PC-3 (cell line): ENCODE measurements around the gene NCBP3. TPM values are rescaled to one million over a fixed set of nuclear protein-coding genes. Genes with fewer than 3 reads are reported as not detected.

Experiments
- ATAC-seq: fragments of 200-7000 bp; cut with Tn5 transposase; 2 replicates; pipeline ENCODE4 v1.9.1; 2020; ENCODE audit warnings: mild to moderate bottlenecking, moderate library complexity
- BruUV-seq: library from RNA; stranded (reverse); fragments of 400-500 nt; replicated peaks from 2 replicates; lab custom pipeline; 2021; lab: Mats Ljungman, UMichigan
- CTCF ChIA-PET: fragments of 300-600 bp; sonication (Branson Sonifier 250); formaldehyde crosslinking; loops from one replicate; lab custom pipeline; 2022; ENCODE audit warnings: antibody characterized with exemption; lab: Charles Lee
- POLR2A ChIA-PET: fragments of 300-600 bp; sonication (Branson Sonifier 250); formaldehyde crosslinking; loops from one replicate; lab custom pipeline; 2022; ENCODE audit warnings: antibody characterized with exemption; ENCODE audit not compliant: unreplicated experiment; lab: Charles Lee
- DNase-seq: peaks from one replicate; pipeline ENCODE4 v3.0.0-alpha.2; 2015
- H2AFZ ChIP-seq: fragments of 300-600 bp; sonication (generic); 2 replicates; pipeline ENCODE4 v1.6.0; 2016; ENCODE audit warnings: antibody characterized with exemption, low read length
- H3F3A ChIP-seq: fragments of 300-600 bp; sonication (generic); one replicate; pipeline ENCODE4 v1.6.0; 2017; ENCODE audit warnings: antibody characterized with exemption, low read length, control low read depth, mild to moderate bottlenecking; ENCODE audit not compliant: unreplicated experiment
- H3K27ac ChIP-seq: fragments of 300-600 bp; sonication (generic); 2 replicates; pipeline ENCODE4 v1.5.1; 2016; ENCODE audit warnings: mild to moderate bottlenecking, low read length
- H3K27me3 ChIP-seq: fragments of 300-600 bp; sonication (generic); 2 replicates; pipeline ENCODE4 v1.6.1; 2016; ENCODE audit warnings: low read length, mixed read lengths
- H3K36me3 ChIP-seq: fragments of 300-600 bp; sonication (generic); 2 replicates; pipeline ENCODE4 v1.6.1; 2016; ENCODE audit warnings: low read depth, mixed run types, low read length, mixed read lengths
- H3K4me1 ChIP-seq: fragments of 300-600 bp; sonication (generic); 2 replicates; pipeline ENCODE4 v1.5.1; 2016; ENCODE audit warnings: low read length; ENCODE audit not compliant: insufficient read depth
- H3K4me2 ChIP-seq: fragments of 300-600 bp; sonication (generic); 2 replicates; pipeline ENCODE4 v1.6.0; 2016; ENCODE audit warnings: low read length
- H3K4me3 ChIP-seq: fragments of 300-600 bp; sonication (generic); 2 replicates; pipeline ENCODE4 v1.5.1; 2016; ENCODE audit warnings: mild to moderate bottlenecking, low read length, mixed read lengths
- H3K79me2 ChIP-seq: fragments of 300-600 bp; sonication (generic); 2 replicates; pipeline ENCODE4 v1.6.1; 2017; ENCODE audit warnings: low read length, mixed read lengths
- H3K9ac ChIP-seq: fragments of 300-600 bp; sonication (generic); 2 replicates; pipeline ENCODE4 v1.6.0; 2016; ENCODE audit warnings: mild to moderate bottlenecking, low read length
- H3K9me2 ChIP-seq: fragments of 300-600 bp; sonication (generic); replicated peaks from 2 replicates; pipeline ENCODE4 v1.6.1; 2016; ENCODE audit warnings: mixed run types, low read length, mixed read lengths
- H3K9me3 ChIP-seq: fragments of 300-600 bp; sonication (generic); 2 replicates; pipeline ENCODE4 v1.6.1; 2016; ENCODE audit warnings: low read length, mixed read lengths
- H4K20me1 ChIP-seq: fragments of 300-600 bp; sonication (generic); 2 replicates; pipeline ENCODE4 v1.6.1; 2016; ENCODE audit warnings: low read length, mixed read lengths
- EZH2 ChIP-seq: fragments of 300-600 bp; sonication (generic); IDR thresholded peaks from one replicate; pipeline ENCODE4 v1.6.1; 2017; ENCODE audit warnings: antibody characterized with exemption, mild to moderate bottlenecking, low read length; ENCODE audit not compliant: unreplicated experiment
- EZH2phosphoT487 ChIP-seq: fragments of 300-600 bp; sonication (generic); IDR thresholded peaks from 2 replicates; pipeline ENCODE4 v1.6.1; 2018; ENCODE audit warnings: mild to moderate bottlenecking, antibody characterized with exemption, low read length, borderline replicate concordance
- intact Hi-C: fragments of 100-400 bp; cut with micrococcal nuclease; formaldehyde crosslinking; loops from 2 replicates; pipeline ENCODE4 v1.9.0; 2023
- total RNA-seq: library from RNA; depleted of rRNA; stranded (reverse); fragments of >200 nt; gene quantifications from 2 replicates; pipeline ENCODE4 v1.2.3, GENCODE V29; 2014
- TF ChIP-seq, protein P1 (sequence below): fragments of 300-600 bp; sonication (generic); conservative IDR thresholded peaks from 2 replicates; pipeline ENCODE4 v1.5.1; 2017; ENCODE audit warnings: antibody characterized with exemption, low read depth, mild to moderate bottlenecking, low read length

Gene NCBP3
- total RNA-seq, 1 experiment from 2014 or later, result 21.0 TPM

DNA sequence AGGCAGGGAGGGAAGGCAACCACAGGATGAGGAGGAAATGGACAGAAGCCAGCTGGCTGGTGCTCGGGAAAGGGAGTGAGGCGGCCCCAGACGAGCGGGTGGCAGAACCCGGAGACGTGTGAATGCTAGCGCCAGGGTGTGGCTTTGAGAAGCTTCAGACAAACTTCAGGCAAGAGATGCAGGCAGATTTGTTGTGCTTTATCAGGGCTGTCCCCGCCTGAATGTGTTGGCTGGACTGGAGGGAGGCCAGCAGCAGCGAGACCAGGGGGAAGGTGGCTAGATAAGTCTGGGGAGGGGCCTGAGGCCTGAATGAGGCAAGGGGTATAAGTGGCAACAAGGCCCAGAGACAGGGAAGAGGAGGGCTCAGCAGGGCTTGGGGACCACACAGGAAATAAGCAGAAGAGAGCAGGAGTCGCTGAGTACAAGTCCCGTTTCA lies 24.8 kb upstream of the NCBP3 start:
- Histone ChIP-seq H3K9me3 (no peaks in the 10 kb centered on the region), H3K79me2 (no peaks in the 10 kb centered on the region), H3K4me2 (no peak overlapping the region), H2AFZ (no peak overlapping the region), H3K27me3 (no peaks in the 10 kb centered on the region), H3K36me3 (peaks cover 4% of the 10 kb centered on the region), H4K20me1 (no peaks in the 10 kb centered on the region), H3K9ac (no peak overlapping the region), H3K27ac (no peak overlapping the region), H3K9me2 (no peaks in the 10 kb centered on the region), H3F3A (no peaks in the 10 kb centered on the region), H3K4me1 (no peaks in the 10 kb centered on the region), H3K4me3 (no peak overlapping the region)
- no peak for ATAC-seq
- BruUV-seq, result no TSS peak
- ChIA-PET CTCF (no interaction called here), POLR2A (no interaction called here)
- TF ChIP-seq, protein P1, sequence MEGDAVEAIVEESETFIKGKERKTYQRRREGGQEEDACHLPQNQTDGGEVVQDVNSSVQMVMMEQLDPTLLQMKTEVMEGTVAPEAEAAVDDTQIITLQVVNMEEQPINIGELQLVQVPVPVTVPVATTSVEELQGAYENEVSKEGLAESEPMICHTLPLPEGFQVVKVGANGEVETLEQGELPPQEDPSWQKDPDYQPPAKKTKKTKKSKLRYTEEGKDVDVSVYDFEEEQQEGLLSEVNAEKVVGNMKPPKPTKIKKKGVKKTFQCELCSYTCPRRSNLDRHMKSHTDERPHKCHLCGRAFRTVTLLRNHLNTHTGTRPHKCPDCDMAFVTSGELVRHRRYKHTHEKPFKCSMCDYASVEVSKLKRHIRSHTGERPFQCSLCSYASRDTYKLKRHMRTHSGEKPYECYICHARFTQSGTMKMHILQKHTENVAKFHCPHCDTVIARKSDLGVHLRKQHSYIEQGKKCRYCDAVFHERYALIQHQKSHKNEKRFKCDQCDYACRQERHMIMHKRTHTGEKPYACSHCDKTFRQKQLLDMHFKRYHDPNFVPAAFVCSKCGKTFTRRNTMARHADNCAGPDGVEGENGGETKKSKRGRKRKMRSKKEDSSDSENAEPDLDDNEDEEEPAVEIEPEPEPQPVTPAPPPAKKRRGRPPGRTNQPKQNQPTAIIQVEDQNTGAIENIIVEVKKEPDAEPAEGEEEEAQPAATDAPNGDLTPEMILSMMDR, result no peak
- TF ChIP-seq EZH2 (no peak), EZH2phosphoT487 (no peak)
- intact Hi-C loops, result no loop called here
- no peak for DNase-seq

GRCh38 chr17:3867606-3868005 lies 21.6 kb upstream of the NCBP3 start:
- no peaks in the 10 kb centered on the region for H3K27me3 ChIP-seq
- no peak overlapping the region for H3K4me2 ChIP-seq
- H3K27ac ChIP-seq, result no peak overlapping the region
- no peaks in the 10 kb centered on the region for H3F3A ChIP-seq
- ATAC-seq (0 out of 2 replicates have a peak, but pooled peaks have one; percentile 29), DNase-seq (no peak)
- no peak overlapping the region for H3K9ac ChIP-seq
- intact Hi-C loops, result no loop called here
- no peaks in the 10 kb centered on the region for H3K36me3 ChIP-seq
- no peak overlapping the region for H3K4me3 ChIP-seq
- TF ChIP-seq EZH2phosphoT487 (no peak), EZH2 (no peak)
- TF ChIP-seq, protein P1, result no peak
- no peaks in the 10 kb centered on the region for H3K9me3 ChIP-seq
- BruUV-seq, result no TSS peak
- no peaks in the 10 kb centered on the region for H3K79me2 ChIP-seq
- no peak overlapping the region for H2AFZ ChIP-seq
- ChIA-PET POLR2A (no interaction called here), CTCF (no interaction called here)
- no peaks in the 10 kb centered on the region for H3K9me2 ChIP-seq
- H3K4me1 ChIP-seq, result no peaks in the 10 kb centered on the region
- H4K20me1 ChIP-seq, result no peaks in the 10 kb centered on the region

- no peak for DNase-seq
- Histone ChIP-seq H3K9ac (no peak overlapping the region), H3F3A (no peaks in the 10 kb centered on the region), H3K4me3 (no peak overlapping the region), H3K79me2 (no peaks in the 10 kb centered on the region), H3K4me2 (no peak overlapping the region), H3K27ac (no peak overlapping the region), H3K4me1 (no peaks in the 10 kb centered on the region), H4K20me1 (no peaks in the 10 kb centered on the region), H3K27me3 (no peaks in the 10 kb centered on the region), H3K36me3 (no peaks in the 10 kb centered on the region), H3K9me2 (no peaks in the 10 kb centered on the region), H3K9me3 (no peaks in the 10 kb centered on the region), H2AFZ (no peak overlapping the region)
- ChIA-PET CTCF (interaction anchor here (1.0 kb wide), 1 partner anchor 47 kb away, joined by 4 read pairs; no protein-coding TSS in a partner anchor), POLR2A (no interaction called here)
- no peak for ATAC-seq
- BruUV-seq, result no TSS peak
- TF ChIP-seq EZH2 (no peak), EZH2phosphoT487 (no peak)
- TF ChIP-seq, protein P1, result no peak
- intact Hi-C loops, result no loop called here
These were observed 21.1 kb upstream of the NCBP3 start for GRCh38 chr17:3867106-3867505.
